IPS-18c (cell line): ENCODE data around the gene SPACDR.

Source experiments
- H3K4me3 ChIP-seq: 2 replicates; pipeline ENCODE4 v1.7.0; 2013; ENCODE audit warnings: low read depth, mild to moderate bottlenecking, low read length, moderate library complexity; ENCODE audit not compliant: insufficient read depth
- H3K9me3 ChIP-seq: one replicate; pipeline ENCODE4 v1.6.1; 2013; ENCODE audit warnings: mild to moderate bottlenecking, low read length, moderate library complexity; ENCODE audit not compliant: control insufficient read depth, insufficient read depth

The SPACDR gene

DNA sequence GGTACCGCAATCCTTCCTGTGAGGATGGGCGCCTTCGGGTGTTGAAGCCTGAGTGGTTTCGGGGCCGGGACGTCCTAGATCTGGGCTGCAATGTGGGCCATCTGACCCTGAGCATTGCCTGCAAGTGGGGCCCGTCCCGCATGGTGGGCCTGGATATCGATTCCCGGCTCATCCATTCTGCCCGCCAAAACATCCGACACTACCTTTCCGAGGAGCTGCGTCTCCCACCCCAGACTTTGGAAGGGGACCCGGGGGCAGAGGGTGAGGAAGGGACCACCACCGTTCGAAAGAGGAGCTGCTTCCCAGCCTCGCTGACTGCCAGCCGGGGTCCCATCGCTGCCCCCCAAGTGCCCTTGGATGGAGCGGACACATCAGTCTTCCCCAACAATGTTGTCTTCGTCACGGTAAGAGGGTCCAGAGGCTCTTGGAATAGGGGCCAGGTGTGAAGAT, 32.7 kb downstream of the SPACDR start:
- Histone ChIP-seq H3K9me3 (peaks cover 5% of the 10 kb centered on the region), H3K4me3 (peak overlapping the region; percentile 20; the same call in 1 of the 2 replicates)

DNA sequence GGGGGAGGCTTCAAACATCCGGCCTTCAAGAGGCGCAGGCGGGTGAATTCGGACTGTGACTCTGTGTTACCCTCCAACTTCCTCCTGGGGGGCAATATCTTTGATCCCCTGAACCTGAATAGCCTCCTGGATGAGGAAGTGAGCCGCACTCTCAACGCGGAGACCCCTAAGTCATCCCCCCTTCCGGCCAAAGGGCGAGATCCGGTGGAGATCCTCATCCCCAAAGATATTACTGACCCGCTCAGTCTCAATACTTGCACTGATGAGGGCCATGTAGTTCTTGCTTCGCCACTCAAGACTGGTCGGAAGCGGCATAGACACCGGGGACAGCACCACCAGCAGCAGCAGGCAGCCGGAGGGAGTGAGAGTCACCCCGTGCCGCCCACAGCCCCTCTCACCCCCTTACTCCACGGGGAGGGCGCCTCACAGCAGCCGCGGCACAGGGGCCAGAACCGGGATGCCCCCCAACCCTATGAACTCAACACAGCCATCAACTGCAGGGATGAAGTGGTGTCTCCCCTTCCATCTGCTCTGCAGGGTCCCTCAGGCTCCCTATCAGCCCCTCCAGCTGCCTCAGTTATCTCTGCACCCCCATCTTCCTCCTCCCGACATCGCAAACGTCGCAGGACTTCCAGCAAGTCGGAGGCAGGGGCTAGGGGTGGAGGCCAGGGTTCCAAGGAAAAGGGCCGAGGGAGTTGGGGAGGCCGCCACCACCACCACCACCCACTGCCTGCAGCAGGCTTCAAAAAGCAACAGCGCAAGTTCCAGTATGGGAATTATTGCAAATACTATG, 33.4 kb downstream of the SPACDR start:
- peaks cover 5% of the 10 kb centered on the region for H3K9me3 ChIP-seq
- H3K4me3 ChIP-seq: peak overlapping the region; percentile 71

DNA sequence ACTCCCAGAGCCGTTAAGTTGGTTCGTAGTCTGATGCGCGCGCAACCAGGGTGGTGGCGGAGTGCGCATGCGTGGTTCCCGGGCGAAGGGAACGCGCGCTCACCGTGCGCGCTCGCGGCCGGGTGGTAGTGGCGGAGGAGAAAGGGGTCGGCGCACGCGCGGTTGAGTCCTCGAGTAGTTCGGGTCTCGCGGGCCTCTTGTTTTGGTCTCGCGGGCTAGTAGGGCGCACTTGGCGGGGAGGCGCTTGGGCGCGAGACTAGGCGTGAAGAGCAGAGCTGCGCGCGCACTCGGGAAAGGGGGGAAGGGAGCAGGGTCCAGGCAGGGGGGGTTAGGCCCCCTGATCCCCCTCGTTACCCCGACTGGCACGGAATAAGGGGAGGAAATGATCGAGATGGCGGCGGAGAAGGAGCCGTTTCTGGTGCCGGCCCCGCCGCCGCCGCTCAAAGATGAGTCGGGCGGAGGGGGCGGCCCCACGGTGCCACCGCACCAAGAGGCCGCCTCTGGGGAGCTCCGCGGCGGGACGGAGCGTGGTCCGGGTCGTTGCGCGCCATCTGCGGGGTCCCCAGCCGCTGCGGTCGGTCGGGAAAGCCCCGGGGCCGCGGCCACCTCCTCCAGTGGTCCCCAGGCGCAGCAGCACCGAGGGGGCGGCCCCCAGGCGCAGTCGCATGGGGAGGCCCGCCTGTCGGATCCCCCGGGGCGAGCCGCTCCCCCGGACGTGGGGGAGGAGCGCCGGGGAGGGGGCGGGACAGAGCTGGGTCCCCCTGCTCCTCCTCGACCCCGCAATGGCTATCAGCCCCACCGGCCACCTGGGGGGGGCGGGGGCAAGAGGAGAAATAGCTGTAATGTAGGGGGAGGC, 34.2 kb downstream of the SPACDR start, which contains the start of gene MEPCE:
TSS of gene MEPCE (plus strand) at position 195 of the 856 bp plus-strand sequence. CDS start at position 383, 188 bp downstream.
- H3K9me3 ChIP-seq: peaks cover 5% of the 10 kb centered on the region
- peak within 1 kb of the TSS; percentile 71 for H3K4me3 ChIP-seq

DNA sequence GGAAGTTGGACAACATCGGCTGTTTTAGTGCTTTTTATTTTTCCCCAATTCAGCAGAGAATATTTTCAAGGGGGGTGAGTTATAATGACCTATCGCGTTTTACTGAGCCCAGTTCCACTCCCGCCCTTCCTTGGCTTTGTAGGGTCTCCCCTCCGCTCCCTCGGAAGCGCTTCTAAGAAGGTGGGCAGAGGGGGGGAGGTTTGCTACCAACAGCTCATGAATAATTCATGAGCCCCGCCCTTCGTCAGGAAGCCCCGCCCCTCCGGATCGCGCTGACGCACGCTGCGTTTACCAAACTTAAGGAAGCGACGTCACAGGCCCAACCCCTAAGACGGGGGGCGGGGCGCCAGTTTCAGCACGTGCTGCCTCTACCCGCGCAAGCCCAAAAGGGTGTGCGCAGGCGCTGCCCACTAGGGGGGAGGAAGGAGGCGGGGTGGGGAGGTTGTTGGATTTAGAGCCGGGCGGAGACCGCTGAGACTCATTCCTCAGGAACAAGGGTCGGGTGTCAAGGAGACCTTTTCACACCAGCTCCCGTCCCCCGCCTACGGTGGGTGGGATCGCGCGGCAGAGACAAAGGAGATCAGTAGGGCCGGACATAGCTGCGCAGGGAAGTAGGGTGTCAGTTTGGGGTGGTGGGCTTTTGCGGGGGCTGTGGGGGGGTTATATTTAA, 35.0 kb downstream of the SPACDR start:
- H3K9me3 ChIP-seq: peaks cover 5% of the 10 kb centered on the region
- H3K4me3 ChIP-seq: peak overlapping the region; percentile 71

DNA sequence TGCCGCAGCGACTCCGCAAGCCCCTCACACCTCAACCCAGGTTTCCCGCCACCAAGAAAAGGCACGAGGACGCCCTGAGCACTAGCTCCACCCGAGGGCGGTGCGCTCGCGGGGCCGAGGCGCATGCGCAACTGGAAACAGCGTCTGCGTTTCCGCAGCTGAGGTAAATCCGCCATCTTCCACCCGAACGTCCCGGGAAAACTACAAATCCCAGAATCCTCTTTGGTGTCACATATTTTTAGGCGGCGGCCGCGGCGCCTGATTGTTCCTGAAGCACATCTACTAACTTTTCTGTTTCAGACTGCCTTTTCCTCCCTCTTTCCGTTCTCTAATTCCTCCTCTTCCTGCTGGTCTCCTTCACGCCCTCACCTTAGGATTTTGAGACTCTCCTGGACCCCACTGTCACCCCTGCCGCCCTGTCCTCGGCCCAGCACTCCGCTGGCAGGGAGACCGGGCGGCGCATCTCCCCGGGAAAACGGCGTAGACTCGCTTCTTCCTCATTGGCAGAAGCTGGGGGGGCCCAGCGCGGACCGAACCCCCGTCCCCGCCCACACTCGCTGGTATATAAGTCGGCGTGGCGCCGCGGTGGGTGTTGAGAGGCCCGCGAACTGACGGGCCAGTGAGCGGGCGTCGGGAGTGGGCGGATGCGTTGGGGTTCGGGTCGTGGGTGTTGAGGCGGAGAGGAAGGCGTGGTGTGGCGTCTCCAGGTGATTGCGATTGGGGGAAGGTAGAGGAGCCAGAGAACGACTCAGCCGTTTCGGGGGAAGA, 35.7 kb downstream of the SPACDR start, which contains the start of gene ZCWPW1:
TSS of gene ZCWPW1 (minus strand) at position 505 of the 768 bp plus-strand sequence. CDS start 8,054 bp downstream, outside the sequence.
- Histone ChIP-seq H3K9me3 (peaks cover 5% of the 10 kb centered on the region), H3K4me3 (peak within 1 kb of the TSS; percentile 71)

DNA sequence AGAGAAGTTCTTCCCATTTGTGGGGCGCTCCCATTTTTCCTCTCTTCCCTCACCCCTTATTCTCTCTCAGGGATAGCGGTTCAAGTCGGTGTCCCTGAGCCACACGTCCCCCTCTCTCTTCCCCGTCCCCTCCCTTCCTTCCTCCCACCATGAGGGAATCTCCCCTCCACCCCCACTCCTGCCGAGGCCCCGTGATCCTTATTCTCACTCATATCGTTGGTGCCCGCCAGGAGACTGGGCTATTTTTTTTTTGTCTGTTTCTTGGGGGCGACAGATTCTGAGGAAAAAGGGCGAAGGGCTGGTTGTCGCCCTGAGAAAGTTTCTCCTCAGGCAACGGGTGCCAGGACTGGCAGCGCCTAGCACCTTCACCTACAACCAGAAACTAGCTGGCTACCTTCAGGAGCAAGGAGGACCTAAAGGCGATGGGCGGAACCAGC, 36.3 kb downstream of the SPACDR start:
- H3K4me3 ChIP-seq: no peak overlapping the region; the same call in 1 of the 2 replicates

DNA sequence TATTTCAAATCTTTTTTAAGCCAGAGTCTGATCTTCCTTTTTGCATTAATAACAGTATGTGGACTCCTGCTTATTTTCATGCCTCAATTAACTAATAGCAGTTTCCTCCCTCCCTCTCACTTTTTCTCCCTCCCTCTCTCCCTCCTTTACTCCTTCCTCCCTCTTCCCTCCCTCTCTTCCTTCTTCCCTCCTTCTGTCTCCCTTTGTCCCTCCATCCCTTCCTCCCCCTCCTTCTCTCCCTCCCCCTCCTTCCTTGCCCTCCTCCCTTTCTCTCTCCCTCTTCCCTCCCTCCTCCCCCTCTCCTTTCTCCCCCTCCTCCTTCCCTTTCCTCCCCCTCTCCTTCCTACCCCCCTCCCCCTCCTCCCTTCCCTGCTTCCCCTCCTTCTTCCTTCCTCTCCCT, 37.5 kb downstream of the SPACDR start:
- Histone ChIP-seq H3K9me3 (peaks cover 5% of the 10 kb centered on the region), H3K4me3 (no peak overlapping the region)

More for the DNA sequence above, 36.3 kb downstream of the SPACDR start:
- peaks cover 5% of the 10 kb centered on the region for H3K9me3 ChIP-seq

DNA sequence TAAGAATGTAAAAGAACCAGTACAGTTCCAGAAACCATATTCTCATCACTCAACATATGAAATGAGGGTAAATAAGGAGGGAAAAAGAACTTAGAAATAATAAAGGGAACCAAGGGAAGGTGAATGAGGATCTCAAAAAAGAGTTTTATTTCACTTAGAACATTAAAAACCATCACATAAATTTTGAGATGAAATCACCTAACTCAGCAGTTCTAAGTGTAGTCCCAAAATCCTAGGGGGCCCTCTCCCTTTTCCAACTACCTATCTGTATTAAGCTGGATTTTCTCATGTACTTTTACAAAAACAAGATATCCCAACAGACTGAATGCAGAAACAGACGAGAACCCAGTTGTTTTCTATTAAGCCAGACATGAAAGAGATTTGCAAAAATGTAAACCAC, 38.7 kb downstream of the SPACDR start:
- Histone ChIP-seq H3K4me3 (no peak overlapping the region), H3K9me3 (peaks cover 5% of the 10 kb centered on the region)

DNA sequence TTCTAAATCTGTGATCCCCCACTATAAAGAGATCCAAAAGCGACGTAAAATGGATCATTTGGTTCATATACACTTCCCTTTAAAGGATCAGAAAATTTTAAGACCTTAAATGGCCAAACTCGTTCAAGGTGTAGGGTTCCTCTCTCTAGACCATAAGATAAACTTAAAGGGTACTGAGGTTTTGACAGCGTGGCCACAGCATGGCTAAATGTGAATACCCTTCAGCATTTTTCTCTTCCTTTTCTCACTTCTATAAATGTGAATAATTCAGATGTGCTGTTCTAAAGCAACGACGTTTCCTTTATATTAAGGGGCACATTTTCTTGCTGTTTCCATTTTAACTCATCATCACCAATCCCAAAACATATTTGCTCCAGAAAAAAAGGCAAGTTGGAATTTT, 40.7 kb downstream of the SPACDR start:
- H3K9me3 ChIP-seq: peaks cover 5% of the 10 kb centered on the region
- no peak overlapping the region for H3K4me3 ChIP-seq

DNA sequence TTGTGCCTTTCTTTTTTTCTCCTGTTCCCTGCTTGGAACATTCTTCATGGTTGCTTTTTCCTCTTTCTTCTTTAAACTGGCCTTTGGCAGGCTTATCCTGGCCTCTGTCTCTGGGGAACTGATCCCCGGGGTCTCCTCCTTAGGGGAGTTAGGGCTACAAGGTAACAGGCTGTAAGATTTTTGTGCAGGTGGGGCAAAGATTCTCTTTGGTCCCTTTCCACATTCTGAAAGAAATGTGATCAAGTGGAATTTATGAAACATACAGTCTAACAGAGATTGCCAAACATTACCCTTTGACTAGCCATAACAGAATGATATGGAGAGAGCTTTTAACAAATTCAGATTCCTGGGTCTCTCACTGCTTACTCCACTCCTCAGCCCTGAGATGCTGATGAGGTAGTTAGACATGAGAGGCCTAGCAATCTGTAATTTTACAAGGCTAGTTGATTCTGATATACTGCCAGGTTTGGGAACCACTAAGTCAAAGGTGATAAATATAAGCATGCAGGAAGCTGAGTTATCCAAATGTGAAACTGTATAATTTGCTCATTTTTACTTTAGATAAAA, 44.3 kb downstream of the SPACDR start:
- H3K9me3 ChIP-seq: no peaks in the 10 kb centered on the region
- H3K4me3 ChIP-seq: no peak overlapping the region

DNA sequence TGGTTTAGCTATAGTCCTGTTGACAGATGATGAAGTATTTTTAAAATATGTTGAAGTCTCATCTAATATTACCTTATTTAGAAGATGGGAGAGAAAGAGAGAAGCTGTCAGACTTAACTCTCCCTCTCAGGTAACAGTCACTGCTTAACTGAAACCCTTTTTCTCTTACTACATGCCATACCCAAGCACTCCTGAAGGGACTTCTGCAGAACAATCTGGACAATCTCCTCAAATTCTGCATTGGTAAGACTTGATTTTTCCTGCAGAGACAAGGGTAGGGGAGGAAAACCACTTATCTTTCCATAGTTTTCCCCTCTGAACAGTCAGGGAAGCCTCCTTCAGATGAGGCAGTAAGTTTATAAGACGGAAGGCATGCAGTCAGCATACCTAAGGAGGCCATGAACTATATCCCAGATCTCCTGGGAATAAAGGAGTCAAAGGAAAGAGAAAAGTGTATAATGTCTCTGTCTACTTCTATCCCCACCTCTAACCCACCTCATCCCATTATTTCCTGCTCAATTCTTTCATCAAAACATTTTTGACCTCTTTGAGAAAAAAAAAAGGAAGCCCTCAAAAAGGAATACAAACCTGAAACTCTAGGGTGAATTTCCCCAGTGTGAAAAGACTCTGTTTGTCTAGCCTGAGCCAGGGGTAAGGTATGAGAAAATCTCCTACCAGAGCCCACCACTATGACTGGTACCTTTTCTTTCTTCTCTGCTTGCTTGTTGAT, 45.0 kb downstream of the SPACDR start:
- Histone ChIP-seq H3K9me3 (no peaks in the 10 kb centered on the region), H3K4me3 (no peak overlapping the region)

DNA sequence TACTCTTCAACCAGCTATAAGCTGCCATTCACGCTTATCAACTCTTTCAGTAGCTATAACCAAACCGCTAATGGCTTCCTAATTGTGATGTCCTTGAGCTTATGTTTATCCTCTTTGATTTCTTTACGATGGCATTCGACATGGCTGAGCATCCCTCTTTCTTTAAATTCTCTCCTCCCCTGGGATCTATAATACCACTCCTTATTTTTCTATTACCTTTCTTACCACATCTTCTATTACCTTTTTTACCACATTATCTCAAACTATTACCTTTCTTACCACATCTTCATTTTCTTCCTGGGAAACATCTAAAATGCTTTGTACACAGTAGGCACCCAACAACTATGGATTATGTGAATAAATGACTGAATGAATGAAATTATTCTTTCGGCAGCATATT, 48.6 kb downstream of the SPACDR start:
- Histone ChIP-seq H3K4me3 (no peak overlapping the region), H3K9me3 (no peaks in the 10 kb centered on the region)

DNA sequence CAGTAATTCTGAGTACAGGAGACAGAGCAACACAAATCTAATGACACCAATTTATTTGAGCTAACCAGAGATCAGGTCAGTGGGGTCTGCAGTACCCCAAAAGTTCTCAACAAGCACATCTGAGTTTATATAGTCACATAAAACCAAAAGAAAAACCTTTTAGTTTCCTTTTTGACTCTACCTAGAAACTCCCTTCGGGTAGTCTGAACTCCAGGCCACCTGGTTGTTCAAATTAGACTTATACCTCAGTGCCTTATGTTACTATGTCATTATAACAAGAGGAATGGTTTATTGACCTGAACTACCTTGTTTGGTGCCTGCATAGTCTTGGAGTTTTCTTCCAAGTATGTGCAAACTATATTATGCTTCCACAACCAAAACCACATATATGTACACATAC, 50.2 kb downstream of the SPACDR start:
- H3K4me3 ChIP-seq: no peak overlapping the region
- no peaks in the 10 kb centered on the region for H3K9me3 ChIP-seq

DNA sequence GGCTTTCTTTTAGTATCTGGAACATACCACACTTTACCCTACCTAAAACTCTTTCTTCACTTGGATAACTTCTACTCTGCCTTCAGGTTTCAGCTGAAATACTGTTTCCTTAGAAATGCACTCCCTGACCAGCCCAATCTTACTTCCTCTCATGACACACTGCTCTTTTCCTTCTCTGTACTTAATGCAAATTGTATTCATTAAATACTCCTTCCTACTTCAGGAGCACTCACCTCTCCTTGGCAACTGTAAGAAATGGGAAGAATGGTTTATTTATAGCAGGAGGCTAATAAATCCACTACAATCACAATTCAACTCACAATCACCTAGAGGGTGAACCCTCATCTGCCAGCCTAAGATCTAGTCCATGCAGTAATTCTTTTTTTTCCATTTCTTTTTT, 50.7 kb downstream of the SPACDR start:
- Histone ChIP-seq H3K9me3 (no peaks in the 10 kb centered on the region), H3K4me3 (no peak overlapping the region)

DNA sequence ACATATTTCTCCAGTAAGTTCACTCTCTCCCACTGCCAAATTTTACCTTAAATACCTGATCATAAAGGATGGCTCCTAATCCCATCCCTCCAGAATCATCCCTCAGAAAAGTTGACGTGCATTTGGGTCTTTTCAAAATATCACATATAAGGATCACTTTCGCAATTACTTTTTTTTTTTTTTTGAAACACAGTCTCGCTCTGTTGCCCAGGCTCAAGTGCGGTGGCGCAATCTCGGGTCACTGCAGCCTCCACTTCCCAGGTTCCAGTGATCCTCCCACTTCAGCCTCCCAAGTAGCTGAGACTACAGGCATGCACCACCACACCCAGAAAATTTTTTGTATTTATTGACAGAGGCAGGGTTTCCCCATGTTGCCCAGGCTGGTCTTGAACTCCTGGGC, 53.0 kb downstream of the SPACDR start:
- Histone ChIP-seq H3K4me3 (no peak overlapping the region), H3K9me3 (no peaks in the 10 kb centered on the region)
